Nephron (organoid): Measurements from ENCODE around the gene IRF9.

Source experiments
- H3K27ac Mint-ChIP-seq, 3 experiments: 2 replicates each; pipeline ENCODE4 v1.8.0; 2020; ENCODE audit warnings: mixed read lengths in 3 of 3, mild to moderate bottlenecking in 2 of 3, moderate library complexity in 1 of 3
- H3K27me3 Mint-ChIP-seq: 2 replicates; pipeline ENCODE4 v1.8.0; 2021; ENCODE audit warnings: low read depth, mild to moderate bottlenecking, moderate library complexity, mixed read lengths
- H3K36me3 Mint-ChIP-seq: 2 replicates; pipeline ENCODE4 v1.8.0; 2020; ENCODE audit warnings: low read depth, mixed read lengths
- H3K4me1 Mint-ChIP-seq: 2 replicates; pipeline ENCODE4 v1.8.0; 2020; ENCODE audit warnings: mixed read lengths
- H3K4me3 Mint-ChIP-seq, 3 experiments: 2 replicates each; pipeline ENCODE4 v1.8.0; 2020; ENCODE audit warnings: mild to moderate bottlenecking in 3 of 3, mixed read lengths in 3 of 3, moderate library complexity in 2 of 3
- H3K9me3 Mint-ChIP-seq: 2 replicates; pipeline ENCODE4 v1.8.0; 2020; ENCODE audit warnings: mixed read lengths
- CTCF ChIP-seq, 3 experiments: fragments of 200-600 bp; sonication (generic); IDR thresholded peaks; one replicate each; pipeline ENCODE4 v1.5.0; 2021; ENCODE audit warnings: antibody characterized with exemption in 3 of 3; ENCODE audit not compliant: unreplicated experiment in 3 of 3

Gene IRF9

GRCh38 chr14:24179961-24180796 is 19.1 kb downstream of the IRF9 start:
- H3K4me1 Mint-ChIP-seq: peaks cover 10% of the 10 kb centered on the region
- no peaks in the 10 kb centered on the region for H3K9me3 Mint-ChIP-seq
- no peak for TF ChIP-seq CTCF (IDR thresholded peaks at IDR 0.05; ENCODE audit: unreplicated experiment in 3 of 3)
- H3K4me3 Mint-ChIP-seq: peak overlapping the region in 1 of 3 experiments; percentile 11
- peaks cover 41% of the 10 kb centered on the region for H3K36me3 Mint-ChIP-seq
- no peaks in the 10 kb centered on the region for H3K27me3 Mint-ChIP-seq
- H3K27ac Mint-ChIP-seq: peak overlapping the region; percentile 97 to 98 (median 97)

GRCh38 chr14:24181371-24182077 is 20.5 kb downstream of the IRF9 start:
- Mint-ChIP-seq H3K36me3 (peaks cover 39% of the 10 kb centered on the region), H3K4me3 (no peak overlapping the region), H3K27ac (peak overlapping the region in 1 of 3 experiments; percentile 98), H3K27me3 (no peaks in the 10 kb centered on the region), H3K4me1 (peaks cover 10% of the 10 kb centered on the region), H3K9me3 (no peaks in the 10 kb centered on the region)
- TF ChIP-seq CTCF (IDR thresholded peaks at IDR 0.05; ENCODE audit: unreplicated experiment in 3 of 3): no peak

GRCh38 chr14:24182110-24182882 is 21.2 kb downstream of the IRF9 start:
- H3K4me3 Mint-ChIP-seq: no peak overlapping the region
- no peak for TF ChIP-seq CTCF (IDR thresholded peaks at IDR 0.05; ENCODE audit: unreplicated experiment in 3 of 3)
- peaks cover 13% of the 10 kb centered on the region for H3K4me1 Mint-ChIP-seq

GRCh38 chr14:24183014-24183481 is 22.0 kb downstream of the IRF9 start:
- Mint-ChIP-seq H3K27me3 (no peaks in the 10 kb centered on the region), H3K27ac (no peak overlapping the region), H3K4me3 (no peak overlapping the region), H3K9me3 (no peaks in the 10 kb centered on the region), H3K36me3 (peaks cover 35% of the 10 kb centered on the region), H3K4me1 (peaks cover 21% of the 10 kb centered on the region)
- no peak for TF ChIP-seq CTCF (IDR thresholded peaks at IDR 0.05; ENCODE audit: unreplicated experiment in 3 of 3)

More at GRCh38 chr14:24182110-24182882, 21.2 kb downstream of the IRF9 start:
- H3K36me3 Mint-ChIP-seq: peaks cover 35% of the 10 kb centered on the region
- peak overlapping the region in 1 of 3 experiments; percentile 63 for H3K27ac Mint-ChIP-seq
- no peaks in the 10 kb centered on the region for H3K9me3 Mint-ChIP-seq
- H3K27me3 Mint-ChIP-seq: no peaks in the 10 kb centered on the region

- Mint-ChIP-seq H3K27me3 (no peaks in the 10 kb centered on the region), H3K36me3 (peaks cover 34% of the 10 kb centered on the region), H3K27ac (no peak overlapping the region), H3K4me1 (peaks cover 27% of the 10 kb centered on the region), H3K9me3 (no peaks in the 10 kb centered on the region), H3K4me3 (peak overlapping the region in 1 of 3 experiments; percentile 40)
- TF ChIP-seq CTCF (IDR thresholded peaks at IDR 0.05; ENCODE audit: unreplicated experiment in 3 of 3): no peak
These were observed 23.3 kb downstream of the IRF9 start for GRCh38 chr14:24184104-24184970.
